ENCODE results near the gene PALD1. TPM values are rescaled to one million over a fixed set of nuclear protein-coding genes. Genes with fewer than 3 reads are reported as not detected.

Gene PALD1
- total RNA-seq, 1 experiment from 2014 or later = 0.38 TPM

DNA sequence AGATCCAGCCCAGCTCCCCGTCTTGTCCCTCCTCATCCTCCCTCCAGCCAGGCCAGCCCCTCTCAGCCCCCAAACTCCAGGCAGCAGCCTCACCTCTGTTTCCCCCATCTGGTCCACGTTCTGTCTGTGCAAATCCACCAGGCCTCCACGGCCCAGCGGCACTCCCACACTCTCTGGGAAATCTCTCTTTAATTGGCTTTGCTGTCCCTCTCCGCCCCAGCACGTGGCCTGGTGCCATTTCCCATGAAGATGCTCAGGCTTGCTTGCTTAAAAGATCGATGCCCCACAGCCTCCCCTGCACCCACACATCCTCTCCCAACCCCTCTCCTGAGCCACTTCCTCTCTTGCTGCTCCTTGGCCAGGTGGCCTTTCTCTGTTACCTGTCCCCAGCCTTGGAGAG is 84.7 kb downstream of the PALD1 start:
- peaks cover 19% of the 10 kb centered on the region for H3K4me1 Mint-ChIP-seq (ENCODE audit: low read depth, unreplicated experiment)
- no TSS peak for BruUV-seq (replicated peaks)
- no peak overlapping the region for H3K4me3 Mint-ChIP-seq (ENCODE audit: low read depth, unreplicated experiment)
- peaks cover 9% of the 10 kb centered on the region for H3K36me3 Mint-ChIP-seq (ENCODE audit: insufficient read depth, unreplicated experiment)
- H3K27me3 Mint-ChIP-seq (ENCODE audit: unreplicated experiment) = peaks cover 94% of the 10 kb centered on the region
- no peak for DNase-seq
- intact Hi-C loops (cut with micrococcal nuclease; ENCODE audit: unreplicated experiment) = no loop called here
- CTCF ChIA-PET = no interaction called here
- TF ChIP-seq, protein P1, sequence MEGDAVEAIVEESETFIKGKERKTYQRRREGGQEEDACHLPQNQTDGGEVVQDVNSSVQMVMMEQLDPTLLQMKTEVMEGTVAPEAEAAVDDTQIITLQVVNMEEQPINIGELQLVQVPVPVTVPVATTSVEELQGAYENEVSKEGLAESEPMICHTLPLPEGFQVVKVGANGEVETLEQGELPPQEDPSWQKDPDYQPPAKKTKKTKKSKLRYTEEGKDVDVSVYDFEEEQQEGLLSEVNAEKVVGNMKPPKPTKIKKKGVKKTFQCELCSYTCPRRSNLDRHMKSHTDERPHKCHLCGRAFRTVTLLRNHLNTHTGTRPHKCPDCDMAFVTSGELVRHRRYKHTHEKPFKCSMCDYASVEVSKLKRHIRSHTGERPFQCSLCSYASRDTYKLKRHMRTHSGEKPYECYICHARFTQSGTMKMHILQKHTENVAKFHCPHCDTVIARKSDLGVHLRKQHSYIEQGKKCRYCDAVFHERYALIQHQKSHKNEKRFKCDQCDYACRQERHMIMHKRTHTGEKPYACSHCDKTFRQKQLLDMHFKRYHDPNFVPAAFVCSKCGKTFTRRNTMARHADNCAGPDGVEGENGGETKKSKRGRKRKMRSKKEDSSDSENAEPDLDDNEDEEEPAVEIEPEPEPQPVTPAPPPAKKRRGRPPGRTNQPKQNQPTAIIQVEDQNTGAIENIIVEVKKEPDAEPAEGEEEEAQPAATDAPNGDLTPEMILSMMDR (IDR thresholded peaks at IDR 0.05; ENCODE audit: unreplicated experiment) = no peak
- no peak overlapping the region for H3K27ac Mint-ChIP-seq (ENCODE audit: unreplicated experiment)
- no peaks in the 10 kb centered on the region for H3K9me3 Mint-ChIP-seq (ENCODE audit: low read depth, unreplicated experiment)

DNA sequence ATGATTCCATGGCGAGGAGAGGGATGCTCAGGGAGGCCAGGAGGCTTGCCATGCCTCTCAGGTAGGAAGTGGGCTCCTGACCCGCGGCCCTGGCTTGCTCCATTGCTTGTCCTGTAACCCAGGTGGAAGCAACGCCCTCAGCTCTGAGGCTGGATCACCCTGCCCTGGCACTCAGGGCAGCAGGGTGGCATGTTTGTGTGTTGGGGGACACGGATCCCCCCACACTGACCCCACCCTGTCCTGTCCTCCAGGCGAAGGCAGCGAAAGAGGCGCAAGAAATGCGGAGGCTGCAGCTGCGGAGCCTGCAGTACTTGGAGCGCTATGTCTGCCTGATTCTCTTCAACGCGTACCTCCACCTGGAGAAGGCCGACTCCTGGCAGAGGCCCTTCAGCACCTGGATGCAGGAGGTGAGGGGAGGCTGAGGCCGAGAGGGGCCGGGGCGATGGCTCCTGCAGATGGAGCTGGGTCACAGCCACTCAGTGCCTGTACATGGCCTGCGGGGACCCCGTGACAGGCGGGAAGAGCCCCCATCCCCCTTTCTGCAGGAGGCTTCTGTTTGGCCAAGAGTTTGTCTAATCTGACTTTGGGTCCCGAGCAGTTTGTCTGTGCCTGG is 85.7 kb downstream of the PALD1 start:
- Mint-ChIP-seq H3K36me3 (ENCODE audit: insufficient read depth, unreplicated experiment) (peaks cover 6% of the 10 kb centered on the region), H3K4me3 (ENCODE audit: low read depth, unreplicated experiment) (no peak overlapping the region), H3K9me3 (ENCODE audit: low read depth, unreplicated experiment) (no peaks in the 10 kb centered on the region), H3K27me3 (ENCODE audit: unreplicated experiment) (peaks cover 94% of the 10 kb centered on the region), H3K4me1 (ENCODE audit: low read depth, unreplicated experiment) (peaks cover 9% of the 10 kb centered on the region), H3K27ac (ENCODE audit: unreplicated experiment) (no peak overlapping the region)
- no peak for DNase-seq
- CTCF ChIA-PET = interaction anchor here (1.3 kb wide), 1 partner anchor 103 kb away, joined by 3 read pairs; no protein-coding TSS in a partner anchor
- TF ChIP-seq, protein P1 (IDR thresholded peaks at IDR 0.05; ENCODE audit: unreplicated experiment) = no peak
- BruUV-seq (replicated peaks) = no TSS peak
- intact Hi-C loops (cut with micrococcal nuclease; ENCODE audit: unreplicated experiment) = no loop called here

DNA sequence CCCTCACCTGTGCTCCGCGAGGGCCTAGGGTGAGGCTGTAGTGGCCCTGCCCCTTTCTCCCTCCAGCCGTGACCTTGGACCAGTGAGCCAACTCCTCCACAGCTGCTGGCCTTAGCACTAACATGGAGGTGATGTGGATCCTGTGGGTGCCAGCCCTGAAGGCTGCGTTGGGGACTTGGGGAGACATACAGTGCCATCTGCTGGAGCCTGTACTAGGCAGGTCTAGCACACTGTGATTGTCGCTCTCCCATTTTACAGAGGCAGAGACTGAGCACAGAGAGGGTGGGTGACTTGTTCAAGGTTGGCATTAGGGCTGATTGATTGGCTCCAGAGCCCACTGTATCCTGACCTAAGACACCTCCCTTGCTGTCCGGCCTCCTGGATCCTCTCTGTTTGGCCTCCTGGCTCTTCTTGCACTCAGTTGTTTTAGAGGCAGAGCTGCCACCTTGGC is 86.4 kb downstream of the PALD1 start:
- CTCF ChIA-PET = interaction anchor here (1.3 kb wide), 1 partner anchor 104 kb away, joined by 3 read pairs; no protein-coding TSS in a partner anchor
- Mint-ChIP-seq H3K27ac (ENCODE audit: unreplicated experiment) (no peak overlapping the region), H3K27me3 (ENCODE audit: unreplicated experiment) (peaks cover 94% of the 10 kb centered on the region), H3K4me1 (ENCODE audit: low read depth, unreplicated experiment) (peaks cover 2% of the 10 kb centered on the region), H3K4me3 (ENCODE audit: low read depth, unreplicated experiment) (no peak overlapping the region), H3K36me3 (ENCODE audit: insufficient read depth, unreplicated experiment) (no peaks in the 10 kb centered on the region), H3K9me3 (ENCODE audit: low read depth, unreplicated experiment) (no peaks in the 10 kb centered on the region)
- no peak for DNase-seq
- BruUV-seq (replicated peaks) = no TSS peak
- intact Hi-C loops (cut with micrococcal nuclease; ENCODE audit: unreplicated experiment) = no loop called here
- TF ChIP-seq, protein P1 (IDR thresholded peaks at IDR 0.05; ENCODE audit: unreplicated experiment) = no peak

DNA sequence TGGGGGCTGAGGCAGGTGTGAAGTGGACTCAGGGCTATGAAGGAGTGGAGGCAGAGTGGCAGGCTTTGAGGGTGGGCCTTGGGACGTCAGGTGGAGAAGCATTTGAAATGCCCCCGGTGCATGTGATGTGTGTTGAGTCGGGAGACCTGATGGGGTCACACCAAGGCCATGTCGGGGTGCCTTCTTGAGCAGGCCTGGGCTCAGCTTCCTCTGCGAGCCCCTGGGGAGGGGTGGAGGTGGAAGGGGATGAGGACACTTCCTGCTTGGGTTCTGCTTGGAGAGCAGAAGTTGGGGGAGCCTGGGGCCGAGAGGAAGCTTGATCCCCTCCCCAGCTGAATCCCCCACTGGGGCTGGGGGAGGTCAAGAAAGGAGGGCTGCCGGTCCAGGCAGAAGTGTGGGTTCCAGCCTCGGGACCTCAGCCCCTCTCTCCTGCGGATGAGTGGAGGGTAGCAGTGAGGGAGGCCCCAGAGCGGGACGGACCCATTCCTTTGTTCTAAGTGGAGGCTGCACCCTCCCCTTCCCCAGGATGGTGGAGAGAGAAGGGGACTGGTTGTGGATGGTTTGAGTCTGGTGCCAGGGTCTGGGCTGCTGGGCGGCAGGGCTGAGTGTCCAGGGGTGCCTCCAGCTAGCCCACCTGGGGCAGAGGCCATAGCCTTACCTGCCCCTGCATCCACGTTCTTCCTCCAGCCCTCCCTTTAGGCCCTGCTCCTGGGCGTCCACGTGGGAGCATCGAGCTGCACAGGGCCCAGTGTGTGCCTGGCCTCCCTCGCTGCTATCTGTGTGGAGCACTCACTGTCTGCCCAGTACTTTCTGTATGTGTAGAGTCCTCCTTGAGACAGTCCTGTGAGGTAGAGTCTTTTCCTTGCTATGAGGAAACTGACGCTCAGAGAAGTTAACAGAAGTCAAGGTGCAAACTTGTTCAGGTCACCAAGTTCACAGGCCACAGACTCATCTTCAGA is 87.3 kb downstream of the PALD1 start:
- Mint-ChIP-seq H3K27me3 (ENCODE audit: unreplicated experiment) (peaks cover 94% of the 10 kb centered on the region), H3K9me3 (ENCODE audit: low read depth, unreplicated experiment) (no peaks in the 10 kb centered on the region), H3K4me1 (ENCODE audit: low read depth, unreplicated experiment) (no peaks in the 10 kb centered on the region), H3K27ac (ENCODE audit: unreplicated experiment) (no peak overlapping the region), H3K36me3 (ENCODE audit: insufficient read depth, unreplicated experiment) (no peaks in the 10 kb centered on the region), H3K4me3 (ENCODE audit: low read depth, unreplicated experiment) (no peak overlapping the region)
- intact Hi-C loops (cut with micrococcal nuclease; ENCODE audit: unreplicated experiment) = no loop called here
- DNase-seq = no peak
- CTCF ChIA-PET = interaction anchor here (1.3 to 1.7 kb wide), 2 partner anchors 11 to 104 kb away, joined by 3 to 4 read pairs; no protein-coding TSS in a partner anchor
- TF ChIP-seq, protein P1 (IDR thresholded peaks at IDR 0.05; ENCODE audit: unreplicated experiment) = no peak
- no TSS peak for BruUV-seq (replicated peaks)
